CD4-positive, CD25-positive, alpha-beta regulatory T cell (primary cell): Measurements from ENCODE around the gene DLG2. TPM values are rescaled to one million over a fixed set of nuclear protein-coding genes. Genes with fewer than 3 reads are reported as not detected.

Source experiments
- ATAC-seq, 2 donors: fragments of 150-1000 bp; cut with Tn5 transposase; one replicate each; pipeline ENCODE4 v1.10.0; 2021; ENCODE audit warnings: low read depth in 2 of 2, moderate number of reproducible peaks in 2 of 2, moderate library complexity in 1 of 2
- DNase-seq, 3 donors: peaks; one replicate each; pipeline versions ENCODE4 v3.0.0 to v3.0.0-alpha.2; 2012 to 2022; ENCODE audit warnings: mixed read lengths in 1 of 3
- H3K27ac ChIP-seq: one replicate; pipeline ENCODE4 v1.7.0; 2013; ENCODE audit warnings: mild to moderate bottlenecking, low read length; ENCODE audit not compliant: insufficient read depth, poor library complexity, severe bottlenecking
- H3K27me3 ChIP-seq: one replicate; pipeline ENCODE4 v1.7.0; 2013; ENCODE audit warnings: low read length; ENCODE audit not compliant: control insufficient read depth, insufficient read depth
- H3K36me3 ChIP-seq: one replicate; pipeline ENCODE4 v1.7.0; 2013; ENCODE audit warnings: mild to moderate bottlenecking, low read length, moderate library complexity; ENCODE audit not compliant: control insufficient read depth, insufficient read depth
- H3K4me1 ChIP-seq: 2 replicates; pipeline ENCODE4 v1.7.0; 2013; ENCODE audit warnings: mild to moderate bottlenecking, low read length; ENCODE audit not compliant: insufficient read depth, control insufficient read depth, poor library complexity, severe bottlenecking
- H3K4me3 ChIP-seq: one replicate; pipeline ENCODE4 v1.7.0; 2013; ENCODE audit warnings: low read depth, mild to moderate bottlenecking, low read length, moderate library complexity
- H3K9me3 ChIP-seq, 2 experiments: 1 replicate in 1 of 2; 2 replicates in 1 of 2; pipeline ENCODE4 v1.7.0; 2013; ENCODE audit warnings: low read length in 2 of 2, mild to moderate bottlenecking in 1 of 2, moderate library complexity in 1 of 2; ENCODE audit not compliant: control insufficient read depth in 2 of 2
- H3K27ac Mint-ChIP-seq, 3 donors: one replicate each; pipeline ENCODE4 v1.8.0; 2020 to 2022; ENCODE audit warnings: mild to moderate bottlenecking in 3 of 3, mixed read lengths in 3 of 3, moderate library complexity in 2 of 3
- H3K27me3 Mint-ChIP-seq: one replicate; pipeline ENCODE4 v1.8.0; 2022; ENCODE audit warnings: mild to moderate bottlenecking, mixed read lengths
- H3K36me3 Mint-ChIP-seq: one replicate; pipeline ENCODE4 v1.8.0; 2020; ENCODE audit warnings: mixed read lengths
- H3K4me1 Mint-ChIP-seq, 4 donors: one replicate each; pipeline ENCODE4 v1.8.0; 2020 to 2022; ENCODE audit warnings: mixed read lengths in 4 of 4, mild to moderate bottlenecking in 1 of 4
- H3K4me3 Mint-ChIP-seq, 4 donors: one replicate each; pipeline ENCODE4 v1.8.0; 2020 to 2022; ENCODE audit warnings: mild to moderate bottlenecking in 4 of 4, mixed read lengths in 4 of 4, moderate library complexity in 3 of 4
- H3K9me3 Mint-ChIP-seq, 7 donors: one replicate each; pipeline ENCODE4 v1.8.0; 2020 to 2022; ENCODE audit warnings: mixed read lengths in 7 of 7, mild to moderate bottlenecking in 3 of 7, moderate library complexity in 2 of 7
- polyA plus RNA-seq, 4 donors: library from polyadenylated mRNA; unstranded; fragments of 300-500 nt; fragmentation: Illumina TruSeq; gene quantifications; one replicate each; pipeline ENCODE4 v1.2.3, GENCODE V29; 2021
- total RNA-seq: library from RNA; stranded (reverse); gene quantifications from one replicate; pipeline ENCODE4 v1.2.3, GENCODE V29; 2022

DLG2 gene
- total and polyA plus RNA-seq, 5 donors from 2014 or later, result 0.26 to 2.0 (median 0.94) TPM

DNA sequence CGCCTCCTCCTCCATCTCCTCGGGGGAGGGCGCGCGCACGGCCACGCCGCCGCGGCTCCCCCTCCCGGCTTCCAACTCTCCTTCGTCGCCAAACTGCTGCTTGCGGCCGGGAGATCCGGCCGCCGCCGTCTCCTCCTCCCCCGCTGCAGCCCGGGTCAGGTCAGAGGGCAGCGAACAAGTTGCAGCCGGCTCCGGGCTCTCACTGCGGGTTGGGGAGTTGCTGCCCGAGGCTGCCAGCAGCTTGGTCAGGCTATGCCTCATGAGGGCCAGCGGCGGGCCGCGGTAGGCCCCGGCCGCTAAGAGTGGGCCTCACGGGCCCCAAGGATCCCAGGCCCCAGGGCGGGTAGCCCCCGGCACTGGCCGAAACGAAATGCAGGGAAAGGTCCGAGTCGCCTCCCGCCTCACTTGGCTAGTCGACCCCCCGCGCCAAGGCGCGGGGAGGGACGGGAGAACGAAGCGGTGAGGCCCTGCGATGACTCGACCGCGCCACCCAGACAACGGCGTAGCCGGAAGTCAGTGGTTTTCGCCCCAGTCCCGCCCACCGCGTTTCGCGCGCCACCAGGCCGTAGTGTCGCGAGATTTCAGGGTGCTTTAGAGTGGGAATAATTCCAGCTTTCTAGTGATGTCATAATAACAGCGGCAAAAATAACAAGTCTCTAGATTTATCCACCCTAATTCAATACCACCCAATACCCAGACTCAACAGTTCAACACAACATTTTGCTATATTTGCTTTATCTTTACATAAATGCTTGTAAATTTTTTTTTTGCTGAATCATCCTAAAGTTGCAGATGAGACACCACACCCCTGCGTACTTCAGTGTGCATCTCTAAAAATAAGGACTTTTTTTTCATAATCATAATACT lies 37.7 kb upstream of the DLG2 start, which contains the start of gene CREBZF:
Gene CREBZF, minus strand, starts transcription at position 515 of the 867 bp plus-strand sequence. Its CDS starts 254 bp downstream, at position 261.
- ATAC-seq (peak; percentile 73 to 75), DNase-seq (peak; percentile 86 to 95 (median 91))
- H3K4me1 Mint-ChIP-seq, result peaks cover 18 to 46% (median 37%) of the 10 kb centered on the region in 4 donors
- H3K9me3 ChIP-seq, result no peaks in the 10 kb centered on the region
- H3K27me3 Mint-ChIP-seq, result no peaks in the 10 kb centered on the region
- H3K4me1 ChIP-seq, result peaks cover 34% of the 10 kb centered on the region
- peaks cover 17% of the 10 kb centered on the region for H3K36me3 Mint-ChIP-seq
- H3K27ac Mint-ChIP-seq, result peak within 1 kb of the TSS; percentile 95 to 99 (median 99)
- H3K9me3 Mint-ChIP-seq, result no peaks in the 10 kb centered on the region
- peak within 1 kb of the TSS; percentile 95 for H3K4me3 ChIP-seq
- H3K27ac ChIP-seq, result peak within 1 kb of the TSS; percentile 98
- H3K4me3 Mint-ChIP-seq, result peak within 1 kb of the TSS; percentile 99 to 100 (median 100)
- peaks cover 15% of the 10 kb centered on the region for H3K36me3 ChIP-seq
- no peaks in the 10 kb centered on the region for H3K27me3 ChIP-seq

DNA sequence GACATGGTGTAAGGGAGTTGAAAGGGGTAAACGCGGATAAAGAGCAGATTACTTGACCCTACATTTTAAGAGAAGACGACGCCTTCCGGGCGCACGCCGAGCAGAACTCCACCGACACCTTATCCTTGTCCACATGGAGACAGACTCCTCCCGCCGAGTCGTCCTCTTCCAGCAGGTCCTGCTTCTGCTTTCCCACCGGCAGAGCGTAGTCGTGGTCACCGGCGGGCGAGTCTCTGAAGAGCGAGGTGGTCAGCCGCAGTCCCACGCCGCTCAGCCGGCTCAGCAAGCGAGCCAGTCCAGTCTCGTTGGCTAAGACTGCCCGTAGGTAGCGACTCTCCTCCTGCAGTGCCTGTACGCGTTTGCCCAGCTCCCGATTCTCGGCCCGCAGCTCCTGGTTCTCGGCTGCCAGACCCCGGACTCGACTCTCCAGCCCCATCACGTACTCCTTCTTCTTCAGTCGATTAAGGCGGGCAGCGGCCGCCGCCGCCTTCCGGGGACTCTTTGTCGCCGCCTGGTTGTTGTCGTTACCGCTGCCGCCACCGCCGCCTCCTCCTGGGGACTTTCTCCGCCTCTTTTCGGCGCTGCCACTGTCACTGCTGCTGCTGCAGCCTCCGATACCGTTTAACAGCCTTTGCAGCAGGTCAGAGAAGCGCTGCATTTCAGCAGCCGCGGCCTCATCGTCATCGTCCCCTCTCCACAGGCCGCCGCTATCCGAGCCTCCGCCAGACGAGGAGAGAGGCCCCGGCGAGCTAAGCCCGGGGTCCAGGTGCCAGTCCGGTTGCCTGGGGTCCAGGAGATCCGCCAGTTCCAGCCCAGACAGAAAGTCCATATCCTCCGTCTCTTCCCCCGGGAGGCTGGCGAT lies 36.8 kb upstream of the DLG2 start:
- Histone ChIP-seq H3K27me3 (no peaks in the 10 kb centered on the region), H3K4me3 (peak overlapping the region; percentile 95), H3K27ac (peak overlapping the region; percentile 98), H3K36me3 (peaks cover 23% of the 10 kb centered on the region), H3K4me1 (peaks cover 35% of the 10 kb centered on the region), H3K9me3 (no peaks in the 10 kb centered on the region)
- Mint-ChIP-seq H3K27me3 (no peaks in the 10 kb centered on the region), H3K36me3 (peaks cover 19% of the 10 kb centered on the region), H3K4me3 (peak overlapping the region; percentile 99 to 100 (median 100)), H3K4me1 (peaks cover 24 to 54% (median 44%) of the 10 kb centered on the region in 4 donors), H3K9me3 (no peaks in the 10 kb centered on the region), H3K27ac (peak overlapping the region; percentile 95 to 99 (median 99))
- ATAC-seq, result peak; percentile 85
- peak; percentile 84 to 92 (median 91) for DNase-seq

DNA sequence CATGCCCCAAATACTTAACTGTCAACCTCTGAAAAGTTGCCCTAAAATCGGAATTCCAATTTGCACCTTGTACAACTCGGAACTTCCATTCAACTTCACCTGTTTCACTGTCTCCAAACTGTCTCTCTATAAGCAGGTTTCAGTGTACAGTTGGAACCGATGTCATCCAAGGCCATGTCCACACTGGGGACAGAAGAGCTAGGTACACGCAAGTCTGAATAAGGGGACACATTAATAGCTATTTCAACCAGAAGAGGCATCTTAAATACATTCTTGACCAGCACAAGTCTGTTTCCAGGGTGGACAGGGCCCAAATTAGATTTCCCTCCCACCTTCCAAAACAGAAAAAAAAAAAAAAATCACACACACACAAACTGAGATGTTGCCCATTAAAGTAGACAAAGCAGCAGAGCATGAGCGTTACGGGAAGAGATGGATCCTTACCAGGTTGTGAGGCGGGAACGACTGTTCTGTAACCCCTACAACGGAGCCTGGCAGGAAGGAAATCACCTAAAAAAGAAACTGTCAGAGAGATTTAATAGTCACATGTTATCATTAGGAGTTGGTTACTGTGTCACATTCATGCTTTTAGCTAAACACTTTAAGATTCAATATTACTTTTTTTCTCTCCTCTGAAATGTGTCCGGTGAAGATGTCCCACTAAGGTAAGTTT lies 36.1 kb upstream of the DLG2 start:
- no peak for ATAC-seq
- H3K4me1 ChIP-seq, result peaks cover 35% of the 10 kb centered on the region

DNA sequence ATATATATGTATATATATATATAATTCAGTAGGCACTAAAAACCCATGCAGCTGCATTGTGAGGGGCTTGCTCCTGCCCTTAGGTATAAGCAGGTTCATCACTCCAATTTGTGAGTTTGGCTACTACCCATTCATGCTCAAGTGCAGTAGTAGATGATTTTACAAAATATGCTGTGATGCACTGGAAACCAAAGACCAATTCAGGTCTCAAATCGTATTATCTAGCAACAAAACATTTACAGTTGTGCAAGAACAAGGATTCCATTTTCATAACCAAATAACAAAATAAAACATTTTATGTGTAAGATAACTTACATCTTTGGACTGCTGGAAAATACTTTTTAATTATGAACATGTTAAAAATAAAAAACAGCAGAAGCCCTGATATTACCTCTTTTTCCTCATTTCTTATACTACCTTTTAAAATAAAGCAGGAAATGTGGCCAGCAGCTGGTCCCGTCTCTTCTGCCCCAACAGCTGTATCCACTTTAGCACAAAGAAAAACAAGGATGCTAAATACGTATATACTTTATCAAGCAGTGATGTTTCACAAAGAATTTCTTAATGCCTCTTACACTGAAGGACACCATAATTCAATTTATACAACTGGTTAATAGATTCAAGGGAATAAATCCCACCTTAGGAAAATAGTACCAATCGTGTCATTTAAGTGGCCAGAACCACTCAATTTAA lies 35.0 kb upstream of the DLG2 start:
- no peak for ATAC-seq

More for the DNA sequence above, 36.1 kb upstream of the DLG2 start:
- DNase-seq, result peak in 1 of 3 donors; percentile 56
- peak overlapping the region; percentile 95 for H3K4me3 ChIP-seq
- H3K9me3 ChIP-seq, result no peaks in the 10 kb centered on the region
- H3K36me3 Mint-ChIP-seq, result peaks cover 24% of the 10 kb centered on the region
- peak overlapping the region; percentile 95 to 99 (median 99) for H3K27ac Mint-ChIP-seq
- H3K4me3 Mint-ChIP-seq, result peak overlapping the region; percentile 99 to 100 (median 100)
- no peaks in the 10 kb centered on the region for H3K9me3 Mint-ChIP-seq
- no peaks in the 10 kb centered on the region for H3K27me3 Mint-ChIP-seq
- H3K4me1 Mint-ChIP-seq, result peaks cover 32 to 59% (median 47%) of the 10 kb centered on the region in 4 donors
- H3K36me3 ChIP-seq, result peaks cover 29% of the 10 kb centered on the region
- no peaks in the 10 kb centered on the region for H3K27me3 ChIP-seq
- peak overlapping the region; percentile 98 for H3K27ac ChIP-seq

DNA sequence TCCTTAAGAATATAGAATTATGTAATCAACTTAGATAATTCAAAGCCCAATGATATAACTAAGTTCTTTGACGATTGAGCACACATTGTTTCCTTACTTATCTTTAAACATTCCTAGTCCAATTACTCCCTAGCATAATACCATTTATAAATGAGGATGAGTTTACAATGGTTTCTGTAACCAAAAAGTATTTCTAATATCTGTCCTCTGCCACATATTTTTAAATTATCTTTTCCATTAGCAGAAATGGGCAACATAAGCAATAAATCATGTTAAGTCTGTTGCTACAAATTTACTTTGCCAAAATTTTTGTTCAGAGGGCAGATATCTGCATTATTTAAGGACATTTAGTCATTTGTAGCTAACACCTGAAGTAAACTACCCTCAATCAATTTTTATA lies 31.0 kb upstream of the DLG2 start:
- Mint-ChIP-seq H3K9me3 (no peaks in the 10 kb centered on the region), H3K4me3 (peak overlapping the region in 1 of 4 donors; percentile 22), H3K36me3 (peaks cover 24% of the 10 kb centered on the region), H3K4me1 (peaks cover 34 to 53% (median 47%) of the 10 kb centered on the region in 4 donors), H3K27ac (no peak overlapping the region), H3K27me3 (no peaks in the 10 kb centered on the region)
- Histone ChIP-seq H3K9me3 (no peaks in the 10 kb centered on the region), H3K4me1 (peaks cover 29% of the 10 kb centered on the region), H3K4me3 (no peak overlapping the region), H3K27ac (no peak overlapping the region), H3K27me3 (no peaks in the 10 kb centered on the region), H3K36me3 (peaks cover 63% of the 10 kb centered on the region)
- no peak for ATAC-seq
- DNase-seq, result no peak

More for the DNA sequence above, 35.0 kb upstream of the DLG2 start:
- H3K36me3 Mint-ChIP-seq, result peaks cover 24% of the 10 kb centered on the region
- no peaks in the 10 kb centered on the region for H3K27me3 Mint-ChIP-seq
- Histone ChIP-seq H3K27ac (peak overlapping the region; percentile 98), H3K4me1 (peaks cover 35% of the 10 kb centered on the region), H3K4me3 (peak overlapping the region; percentile 95), H3K27me3 (no peaks in the 10 kb centered on the region), H3K9me3 (no peaks in the 10 kb centered on the region), H3K36me3 (peaks cover 37% of the 10 kb centered on the region)
- DNase-seq, result no peak
- peaks cover 34 to 62% (median 47%) of the 10 kb centered on the region in 4 donors for H3K4me1 Mint-ChIP-seq
- H3K27ac Mint-ChIP-seq, result no peak overlapping the region
- no peaks in the 10 kb centered on the region for H3K9me3 Mint-ChIP-seq
- peak overlapping the region; percentile 63 to 99 (median 72) for H3K4me3 Mint-ChIP-seq

DNA sequence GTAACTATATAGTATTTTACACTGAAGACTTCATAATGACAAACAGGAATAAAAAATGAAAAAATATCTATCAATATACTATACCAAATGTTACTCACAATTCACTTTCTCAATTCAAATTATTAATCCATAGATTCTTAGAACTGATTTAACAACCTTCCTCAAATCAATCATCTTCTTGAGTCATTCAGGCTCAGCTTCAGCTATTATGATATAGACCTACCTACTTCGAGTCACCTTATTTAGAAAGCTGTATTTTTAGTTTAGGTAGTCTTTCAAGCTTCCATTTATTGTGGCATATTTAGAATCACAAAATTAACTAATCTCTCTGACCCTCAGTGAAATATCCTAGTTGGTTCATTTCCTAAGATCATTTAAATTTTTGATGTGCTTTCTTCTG lies 29.6 kb upstream of the DLG2 start:
- H3K27ac Mint-ChIP-seq, result no peak overlapping the region
- H3K27ac ChIP-seq, result no peak overlapping the region

More for the DNA sequence above, 29.6 kb upstream of the DLG2 start:
- Histone ChIP-seq H3K36me3 (peaks cover 68% of the 10 kb centered on the region), H3K4me3 (no peak overlapping the region), H3K9me3 (no peaks in the 10 kb centered on the region), H3K4me1 (peaks cover 15% of the 10 kb centered on the region), H3K27me3 (no peaks in the 10 kb centered on the region)
- H3K4me1 Mint-ChIP-seq, result peaks cover 31 to 58% (median 46%) of the 10 kb centered on the region in 4 donors
- H3K27me3 Mint-ChIP-seq, result no peaks in the 10 kb centered on the region
- no peaks in the 10 kb centered on the region for H3K9me3 Mint-ChIP-seq
- DNase-seq (no peak), ATAC-seq (no peak)
- no peak overlapping the region for H3K4me3 Mint-ChIP-seq
- H3K36me3 Mint-ChIP-seq, result peaks cover 20% of the 10 kb centered on the region
